Esophagus muscularis mucosa (tissue), 4 donors: ENCODE data around the gene HOXB5. TPM values are rescaled to one million over a fixed set of nuclear protein-coding genes. Genes with fewer than 3 reads are reported as not detected.

Source experiments
- DNase-seq: peaks from one replicate; pipeline ENCODE4 v3.0.0-alpha.2; 2017; ENCODE audit errors: extremely low spot score
- H3K27ac ChIP-seq, 4 donors: fragments of 200-600 bp; sonication (generic); replicated peaks in 1 of 4; 1 replicate in 3 of 4; 2 replicates in 1 of 4; pipeline ENCODE4 v1.5.1; 2016 to 2019; ENCODE audit warnings: mild to moderate bottlenecking in 1 of 4
- H3K27me3 ChIP-seq, 4 donors: fragments of 200-600 bp; sonication (generic); one replicate each; pipeline versions ENCODE4 v1.5.1 to v1.6.0; 2016 to 2019
- H3K36me3 ChIP-seq, 4 donors: fragments of 200-600 bp; sonication (generic); one replicate each; pipeline ENCODE4 v1.5.1; 2016 to 2019
- H3K4me1 ChIP-seq, 4 donors: fragments of 200-600 bp; sonication (generic); one replicate each; pipeline ENCODE4 v1.5.1; 2016 to 2019
- H3K4me3 ChIP-seq, 4 donors: fragments of 200-600 bp; sonication (generic); 1 replicate in 2 of 4; 2 replicates in 2 of 4; pipeline ENCODE4 v1.5.1; 2016 to 2019; ENCODE audit warnings: mild to moderate bottlenecking in 4 of 4, moderate library complexity in 1 of 4
- H3K9me3 ChIP-seq, 4 donors: fragments of 200-600 bp; sonication (generic); 1 replicate in 3 of 4; 2 replicates in 1 of 4; pipeline ENCODE4 v1.5.1; 2016 to 2019
- CTCF ChIP-seq, 3 experiments: fragments of 200-600 bp in 2 of 3; fragments of 450-650 bp in 1 of 3; sonication (generic) in 2 of 3; IDR thresholded peaks; one replicate each; pipeline ENCODE4 v1.5.1; 2017 to 2019; ENCODE audit warnings: antibody characterized with exemption in 3 of 3, mild to moderate bottlenecking in 2 of 3, moderate library complexity in 1 of 3
- EP300 ChIP-seq: sonication (generic); formaldehyde crosslinking; IDR thresholded peaks from one replicate; pipeline ENCODE4 v1.6.1; 2017; ENCODE audit warnings: antibody characterized with exemption
- POLR2A ChIP-seq: fragments of 450-650 bp; IDR thresholded peaks from one replicate; pipeline ENCODE4 v1.6.1; 2017; ENCODE audit warnings: antibody characterized with exemption, moderate library complexity, mild to moderate bottlenecking, low read depth
- POLR2AphosphoS5 ChIP-seq, 2 donors: sonication (generic); formaldehyde crosslinking; IDR thresholded peaks; one replicate each; pipeline ENCODE4 v1.6.1; 2017; ENCODE audit warnings: antibody characterized with exemption in 2 of 2
- WGBS: methylation state at CpG from one replicate; pipeline ENCODE4 v1.1.5; 2018; 5-methylcytosine and 5-hydroxymethylcytosine counted together
- intact Hi-C: fragments of 100-400 bp; cut with DNase I; formaldehyde crosslinking; loops from one replicate; pipeline ENCODE4 v1.15.1; 2023
- total RNA-seq, 4 donors: library from RNA; depleted of rRNA; stranded (reverse); fragments of >200 nt; gene quantifications; one replicate each; pipeline versions ENCODE4 v1.1.0 to v1.2.1, GENCODE V29; 2016

HOXB5 gene
- total RNA-seq, 4 donors from 2014 or later = 0.17 to 0.83 (median 0.36) TPM

GRCh38 chr17:48609033-48609432 is 15.5 kb upstream of the HOXB5 start:
- no peak for DNase-seq

GRCh38 chr17:48608494-48608834 is 14.9 kb upstream of the HOXB5 start:
- Histone ChIP-seq H3K9me3 (no peaks in the 10 kb centered on the region), H3K27me3 (peaks cover 33 to 100% (median 91%) of the 10 kb centered on the region in 4 donors), H3K4me1 (peaks cover 37 to 44% (median 40%) of the 10 kb centered on the region in 4 donors), H3K27ac (no peak overlapping the region), H3K4me3 (no peak overlapping the region), H3K36me3 (no peaks in the 10 kb centered on the region)
- DNase-seq = no peak
- TF ChIP-seq CTCF (IDR thresholded peaks at IDR 0.05) = no peak
- TF ChIP-seq POLR2AphosphoS5 (IDR thresholded peaks at IDR 0.05) = no peak
- no peak for TF ChIP-seq EP300
- no peak for TF ChIP-seq POLR2A
- 100% methylated on average over 1 of the region's 1 CpG for WGBS
- intact Hi-C loops = no loop called here

More at GRCh38 chr17:48609033-48609432, 15.5 kb upstream of the HOXB5 start:
- Histone ChIP-seq H3K36me3 (no peaks in the 10 kb centered on the region), H3K4me3 (no peak overlapping the region), H3K27me3 (peaks cover 34 to 100% (median 91%) of the 10 kb centered on the region in 4 donors), H3K27ac (no peak overlapping the region), H3K4me1 (peaks cover 43 to 46% (median 44%) of the 10 kb centered on the region in 4 donors), H3K9me3 (no peaks in the 10 kb centered on the region)
- intact Hi-C loops = no loop called here
- no peak for TF ChIP-seq EP300
- no peak for TF ChIP-seq CTCF (IDR thresholded peaks at IDR 0.05)
- TF ChIP-seq POLR2AphosphoS5 (IDR thresholded peaks at IDR 0.05) = no peak
- no peak for TF ChIP-seq POLR2A

GRCh38 chr17:48606892-48607614 is 13.5 kb upstream of the HOXB5 start:
- 54% methylated on average over 9 of the region's 9 CpGs for WGBS
- Histone ChIP-seq H3K4me3 (no peak overlapping the region), H3K4me1 (peaks cover 28 to 41% (median 35%) of the 10 kb centered on the region in 4 donors), H3K27ac (no peak overlapping the region), H3K27me3 (peaks cover 32 to 100% (median 93%) of the 10 kb centered on the region in 4 donors), H3K9me3 (no peaks in the 10 kb centered on the region), H3K36me3 (no peaks in the 10 kb centered on the region)
- DNase-seq = no peak
- intact Hi-C loops = no loop called here
- TF ChIP-seq EP300 = no peak
- TF ChIP-seq CTCF (IDR thresholded peaks at IDR 0.05) = no peak
- TF ChIP-seq POLR2AphosphoS5 (IDR thresholded peaks at IDR 0.05) = no peak

- no peaks in the 10 kb centered on the region for H3K36me3 ChIP-seq
- 50% methylated on average over 41 of the region's 41 CpGs for WGBS
- H3K4me3 ChIP-seq = no peak overlapping the region
- H3K4me1 ChIP-seq = peaks cover 21 to 34% (median 29%) of the 10 kb centered on the region in 4 donors
- DNase-seq = no peak
- intact Hi-C loops = no loop called here
- TF ChIP-seq EP300 = no peak
- no peak for TF ChIP-seq POLR2A
- no peak for TF ChIP-seq POLR2AphosphoS5 (IDR thresholded peaks at IDR 0.05)
- TF ChIP-seq CTCF (IDR thresholded peaks at IDR 0.05) = no peak
- no peaks in the 10 kb centered on the region for H3K9me3 ChIP-seq
- H3K27ac ChIP-seq = no peak overlapping the region
- H3K27me3 ChIP-seq = peaks cover 30 to 100% (median 94%) of the 10 kb centered on the region in 4 donors
Observed at GRCh38 chr17:48605991-48606891, 12.7 kb upstream of the HOXB5 start.
